OCI-LY3 (cell line): ENCODE results near the gene ACAA1.

Experiments
- EZH2phosphoT487 ChIP-seq: fragments of 200-600 bp; shearing (Covaris generic); IDR thresholded peaks from 2 replicates; pipeline ENCODE4 v1.6.1; 2018; ENCODE audit warnings: antibody characterized with exemption, mixed run types, low read depth
- TF ChIP-seq, protein P1 (sequence below): fragments of 200-600, 300-600 bp; sonication (generic); IDR thresholded peaks from 2 replicates; pipeline ENCODE4 v1.5.1; 2014; ENCODE audit warnings: antibody characterized with exemption, low read length, low read depth

DNA sequence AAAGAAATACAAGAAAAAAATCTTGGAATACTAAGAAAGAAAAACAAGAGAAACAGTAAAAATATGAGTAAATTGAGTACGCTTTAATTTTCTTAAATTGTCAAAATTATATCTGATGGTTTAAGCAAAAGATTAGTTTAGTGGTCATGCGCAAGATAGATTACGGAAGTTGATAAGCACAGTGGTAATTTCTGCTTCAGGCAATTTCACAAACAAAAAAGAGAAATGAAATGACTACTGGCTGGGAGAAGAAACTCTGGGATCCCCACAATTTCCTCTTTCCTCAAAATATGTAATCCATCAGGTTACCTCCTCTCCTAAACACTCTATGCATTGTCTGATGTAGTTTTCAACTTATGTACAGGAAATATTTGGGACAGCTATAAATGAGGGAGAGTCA, 10.5 kb upstream of the ACAA1 start:
- TF ChIP-seq, protein P1, sequence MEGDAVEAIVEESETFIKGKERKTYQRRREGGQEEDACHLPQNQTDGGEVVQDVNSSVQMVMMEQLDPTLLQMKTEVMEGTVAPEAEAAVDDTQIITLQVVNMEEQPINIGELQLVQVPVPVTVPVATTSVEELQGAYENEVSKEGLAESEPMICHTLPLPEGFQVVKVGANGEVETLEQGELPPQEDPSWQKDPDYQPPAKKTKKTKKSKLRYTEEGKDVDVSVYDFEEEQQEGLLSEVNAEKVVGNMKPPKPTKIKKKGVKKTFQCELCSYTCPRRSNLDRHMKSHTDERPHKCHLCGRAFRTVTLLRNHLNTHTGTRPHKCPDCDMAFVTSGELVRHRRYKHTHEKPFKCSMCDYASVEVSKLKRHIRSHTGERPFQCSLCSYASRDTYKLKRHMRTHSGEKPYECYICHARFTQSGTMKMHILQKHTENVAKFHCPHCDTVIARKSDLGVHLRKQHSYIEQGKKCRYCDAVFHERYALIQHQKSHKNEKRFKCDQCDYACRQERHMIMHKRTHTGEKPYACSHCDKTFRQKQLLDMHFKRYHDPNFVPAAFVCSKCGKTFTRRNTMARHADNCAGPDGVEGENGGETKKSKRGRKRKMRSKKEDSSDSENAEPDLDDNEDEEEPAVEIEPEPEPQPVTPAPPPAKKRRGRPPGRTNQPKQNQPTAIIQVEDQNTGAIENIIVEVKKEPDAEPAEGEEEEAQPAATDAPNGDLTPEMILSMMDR, result no peak
- no peak for TF ChIP-seq EZH2phosphoT487
